Activated naive CD8-positive, alpha-beta T cell treated with anti-CD3 and anti-CD28 coated beads, Interleukin-2, amount 50 U/mL, for 16 hours (primary cell): ENCODE measurements around the gene IL10.
A peak's percentile ranks its signal among the peaks of the same experiment; 100 is the strongest.

Experiments
- DNase-seq: peaks from one replicate; pipeline ENCODE4 v3.0.0-alpha.2; 2020; ENCODE audit warnings: low read depth, low spot score

IL10 gene

GRCh38 chr1:206772243-206772937 lies at the start of gene IL10:
IL10 (minus strand) TSS chr1:206772494; CDS start chr1:206772435, 59 bp downstream.
- no peak for DNase-seq

GRCh38 chr1:206821493-206821892 lies 49.2 kb upstream of the IL10 start:
- no peak for DNase-seq

GRCh38 chr1:206816390-206817287 lies 44.3 kb upstream of the IL10 start:
- no peak for DNase-seq

- DNase-seq = no peak
Observed at GRCh38 chr1:206814716-206815341, 42.5 kb upstream of the IL10 start.

GRCh38 chr1:206812471-206812870 lies 40.2 kb upstream of the IL10 start:
- DNase-seq = no peak

- DNase-seq = no peak
Observed at GRCh38 chr1:206809504-206810084, 37.3 kb upstream of the IL10 start.

GRCh38 chr1:206808615-206809014 lies 36.3 kb upstream of the IL10 start:
- no peak for DNase-seq

- no peak for DNase-seq
Observed at GRCh38 chr1:206805357-206805756, 33.1 kb upstream of the IL10 start.

- no peak for DNase-seq
Observed at GRCh38 chr1:206804156-206804737, 32.0 kb upstream of the IL10 start.

- DNase-seq = peak; percentile 49
Observed at GRCh38 chr1:206803221-206803730, 31.0 kb upstream of the IL10 start.

- no peak for DNase-seq
Observed at GRCh38 chr1:206802401-206802800, 30.1 kb upstream of the IL10 start.

GRCh38 chr1:206801467-206801866 lies 29.2 kb upstream of the IL10 start:
- DNase-seq = no peak

- DNase-seq = no peak
Observed at GRCh38 chr1:206800891-206801290, 28.6 kb upstream of the IL10 start.

GRCh38 chr1:206800411-206800810 lies 28.1 kb upstream of the IL10 start:
- no peak for DNase-seq

- no peak for DNase-seq
Observed at GRCh38 chr1:206799311-206799710, 27.0 kb upstream of the IL10 start.

GRCh38 chr1:206798384-206798996 lies 26.2 kb upstream of the IL10 start:
- DNase-seq = no peak

- no peak for DNase-seq
Observed at GRCh38 chr1:206797534-206798383, 25.5 kb upstream of the IL10 start.

GRCh38 chr1:206796981-206797402 lies 24.7 kb upstream of the IL10 start:
- DNase-seq = no peak

- no peak for DNase-seq
Observed at GRCh38 chr1:206796116-206796515, 23.8 kb upstream of the IL10 start.

GRCh38 chr1:206794294-206794908 lies 22.1 kb upstream of the IL10 start:
- DNase-seq = no peak
